HG03378 (cell line): ENCODE measurements around the gene CDH23.
A peak's percentile ranks its signal among the peaks of the same experiment; 100 is the strongest.

ENCODE experiments used
- ATAC-seq: cut with Tn5 transposase; IDR thresholded peaks from one replicate; pipeline ENCODE4 v1.9.1; 2021; ENCODE audit warnings: mild to moderate bottlenecking, moderate library complexity; ENCODE audit not compliant: unreplicated experiment

CDH23 gene

DNA sequence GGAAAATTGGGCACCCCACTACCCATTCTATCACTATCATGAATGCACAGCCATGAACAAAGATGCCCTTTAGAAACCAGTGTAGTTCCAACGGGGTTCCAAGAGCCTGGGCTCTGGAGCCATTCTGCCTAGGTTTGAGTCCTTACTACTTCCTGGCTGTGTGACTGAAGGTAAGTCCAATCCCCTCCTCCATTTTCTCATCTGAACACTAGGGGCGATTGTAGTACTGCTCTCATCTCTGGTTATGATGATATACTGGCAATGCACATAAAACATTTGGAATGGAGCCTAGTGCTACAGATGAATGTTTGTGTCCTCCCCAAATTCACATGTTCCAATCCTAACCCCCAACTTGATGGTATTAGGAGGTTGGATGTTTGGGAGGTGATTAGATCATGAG, 28.1 kb upstream of the CDH23 start:
- no peak for ATAC-seq

DNA sequence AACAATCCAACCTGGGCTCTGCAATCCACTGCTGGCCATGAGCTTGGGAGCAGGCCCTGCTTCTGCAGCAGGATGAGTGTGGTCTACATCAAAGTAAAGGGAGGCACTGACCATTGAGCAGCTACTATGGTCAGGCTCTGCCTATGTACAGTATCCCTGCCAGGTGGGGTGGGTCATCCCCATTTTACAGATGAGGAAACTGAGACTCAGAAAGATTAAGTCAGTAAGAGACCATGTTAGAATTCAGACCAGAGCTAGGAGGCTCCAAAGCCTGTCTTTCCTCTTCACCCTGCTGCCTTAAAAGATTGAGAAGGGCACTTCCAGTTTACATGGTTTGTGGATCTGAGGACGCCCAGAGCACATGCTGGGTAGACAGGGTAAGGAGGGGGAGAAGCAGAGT, 27.1 kb upstream of the CDH23 start:
- ATAC-seq, result no peak

DNA sequence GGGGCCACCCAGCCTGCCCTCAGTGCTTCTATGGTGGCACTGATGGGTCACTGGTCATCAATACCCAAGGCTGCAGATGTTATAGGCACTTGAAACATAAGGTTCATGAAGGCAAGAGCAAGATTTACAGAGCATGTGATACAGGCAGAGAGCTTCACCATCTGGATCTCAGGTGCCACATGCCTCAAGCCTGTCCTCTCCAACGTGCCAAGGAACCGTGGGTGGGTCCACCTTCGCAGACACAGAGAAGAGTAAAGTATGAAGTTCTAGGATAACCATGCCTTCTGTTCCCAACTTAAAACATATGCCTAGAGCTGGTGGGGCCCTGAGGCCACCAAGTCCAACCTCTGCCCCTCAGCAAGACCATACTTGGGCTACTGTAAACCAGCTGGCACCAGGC, 26.7 kb upstream of the CDH23 start:
- ATAC-seq, result no peak

DNA sequence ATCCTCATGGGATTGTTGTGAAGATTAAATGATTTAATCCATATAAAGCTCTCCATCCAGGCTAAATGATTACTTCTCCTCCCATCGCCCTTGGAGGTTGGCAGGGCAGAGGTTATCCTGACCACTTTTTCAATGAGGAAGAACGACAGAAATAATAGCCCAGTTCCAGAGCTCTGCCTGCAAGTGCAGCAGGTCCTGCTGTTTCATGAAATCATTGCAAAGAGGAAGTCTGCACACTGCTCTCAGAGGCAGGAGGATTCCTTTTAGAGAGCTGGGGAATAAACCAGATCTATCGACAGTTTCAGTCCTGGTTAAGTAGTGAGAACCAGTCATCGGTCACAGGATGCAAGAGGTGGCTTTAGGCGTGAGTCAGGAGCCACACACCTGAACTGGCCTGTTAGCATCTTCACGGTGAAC, 25.0 kb upstream of the CDH23 start:
- ATAC-seq, result peak; percentile 52

DNA sequence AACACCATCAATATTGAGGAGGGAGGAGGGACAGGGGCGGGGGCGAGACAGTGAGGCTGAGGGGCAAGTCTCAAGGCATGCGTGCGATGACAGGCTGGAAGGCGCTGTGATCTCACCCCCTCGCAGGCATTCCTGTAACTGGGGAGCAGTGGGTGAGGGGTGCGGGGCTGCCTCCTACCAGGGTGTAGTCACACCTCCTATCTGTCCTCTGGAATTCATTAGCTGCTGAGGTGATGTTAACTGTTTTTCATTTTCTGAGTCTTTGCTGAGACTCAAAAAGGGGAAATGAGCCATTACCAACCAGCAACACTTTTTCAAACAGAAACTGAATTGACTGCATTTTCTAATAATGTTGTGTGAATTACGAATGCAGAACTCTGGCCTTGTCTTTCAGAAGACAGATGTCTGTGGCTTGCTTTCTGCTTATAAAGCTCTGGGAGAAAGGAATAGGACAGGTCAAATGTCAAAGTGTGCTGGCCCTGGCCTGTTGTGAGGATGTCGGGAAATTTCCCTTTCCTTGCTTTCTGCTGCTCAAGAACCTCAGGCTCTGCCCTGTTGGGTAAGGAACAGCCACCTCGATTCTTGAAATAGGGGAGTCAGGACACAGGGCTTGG, 23.7 kb upstream of the CDH23 start:
- peak; percentile 55 for ATAC-seq

DNA sequence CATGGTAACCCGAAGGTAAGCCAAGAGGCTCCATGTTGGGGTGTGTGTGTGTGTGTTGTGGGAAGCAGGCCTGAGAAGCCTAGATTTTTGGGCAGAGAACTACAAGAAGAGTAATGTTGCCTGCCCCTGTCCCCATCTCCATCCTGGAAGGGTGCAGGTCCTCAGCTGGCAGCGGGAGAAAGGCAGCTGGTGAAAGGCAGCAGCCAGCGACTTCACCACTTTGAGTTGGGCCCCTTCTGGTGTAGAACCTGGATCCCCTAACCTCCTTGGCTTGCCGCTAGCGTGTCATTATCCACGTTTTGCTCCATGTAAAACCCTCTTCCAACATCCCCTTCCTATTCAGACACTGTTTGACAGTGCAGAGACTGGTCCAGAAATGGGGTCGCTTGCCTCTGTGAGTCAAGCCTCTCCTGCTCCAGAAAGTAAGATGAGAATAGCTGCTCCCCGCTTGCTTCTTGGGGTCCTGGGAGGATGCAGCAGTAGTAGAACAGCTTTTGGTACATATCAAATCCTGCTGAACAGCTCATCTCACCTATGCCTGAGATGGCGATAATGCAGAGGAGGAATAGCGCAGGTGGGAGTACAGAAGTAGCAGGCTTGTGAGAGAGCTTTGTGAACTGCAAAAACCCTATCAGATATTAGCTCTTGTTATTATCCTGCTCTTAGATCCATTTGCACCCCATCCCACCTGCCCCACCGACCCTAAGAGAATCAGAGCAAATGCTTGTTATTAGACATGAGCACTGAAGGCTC, 22.1 kb upstream of the CDH23 start:
- no peak for ATAC-seq

DNA sequence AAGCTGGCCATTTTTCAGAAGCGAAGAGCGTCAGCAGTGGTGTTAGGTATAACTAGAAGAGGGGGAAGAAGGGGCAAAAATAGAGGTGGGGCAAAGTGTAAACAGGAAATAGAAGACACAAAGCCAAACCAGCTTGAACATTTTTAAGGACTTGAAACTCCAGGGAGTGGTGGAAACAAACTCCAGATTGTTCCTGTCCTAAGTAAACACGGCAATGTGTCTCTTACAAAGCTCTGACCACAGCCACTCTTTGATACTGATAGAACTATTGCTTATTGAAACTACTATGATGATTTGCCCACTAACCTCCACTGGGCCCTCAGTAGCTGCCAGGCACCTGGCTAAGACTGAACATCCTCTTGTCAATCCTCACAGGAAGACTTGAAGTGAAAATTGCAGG, 20.8 kb upstream of the CDH23 start:
- no peak for ATAC-seq

DNA sequence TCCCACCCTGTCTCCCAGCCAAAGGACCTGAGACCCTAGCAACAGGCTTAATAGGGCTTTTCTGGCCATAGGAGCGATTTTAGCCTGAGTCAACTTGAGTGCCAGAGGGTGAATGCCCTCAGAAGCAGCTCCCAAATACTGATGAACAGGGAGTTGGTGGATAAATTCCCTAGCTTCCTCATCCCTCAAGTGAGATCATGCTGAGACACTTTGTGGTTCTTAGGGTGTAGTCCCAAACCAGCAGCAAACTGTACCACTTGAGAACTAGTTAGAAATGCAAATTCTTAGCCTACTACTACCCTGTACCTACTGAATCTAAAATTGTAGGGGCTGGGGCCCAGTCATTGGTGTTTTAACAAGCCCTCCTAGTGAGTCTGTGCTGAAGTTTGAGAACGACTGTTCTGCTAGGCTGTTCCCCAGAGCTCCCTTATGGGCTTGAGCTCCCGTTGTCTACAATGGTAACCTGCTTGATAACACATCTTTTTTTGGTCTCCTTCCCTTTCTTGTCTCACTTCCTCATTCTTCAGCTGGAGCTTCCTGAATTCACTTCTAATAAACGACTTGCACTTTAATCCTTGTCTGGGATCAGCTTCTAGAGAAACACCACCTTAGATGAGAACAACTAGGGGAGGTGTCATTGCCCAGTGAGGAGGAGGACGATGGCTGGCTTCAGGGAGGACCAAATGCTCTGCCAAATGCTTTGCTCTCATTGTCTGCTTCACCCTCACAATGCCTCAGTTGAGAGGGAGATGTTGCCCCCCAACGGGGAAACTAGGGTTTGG, 18.2 kb upstream of the CDH23 start:
- ATAC-seq, result no peak

DNA sequence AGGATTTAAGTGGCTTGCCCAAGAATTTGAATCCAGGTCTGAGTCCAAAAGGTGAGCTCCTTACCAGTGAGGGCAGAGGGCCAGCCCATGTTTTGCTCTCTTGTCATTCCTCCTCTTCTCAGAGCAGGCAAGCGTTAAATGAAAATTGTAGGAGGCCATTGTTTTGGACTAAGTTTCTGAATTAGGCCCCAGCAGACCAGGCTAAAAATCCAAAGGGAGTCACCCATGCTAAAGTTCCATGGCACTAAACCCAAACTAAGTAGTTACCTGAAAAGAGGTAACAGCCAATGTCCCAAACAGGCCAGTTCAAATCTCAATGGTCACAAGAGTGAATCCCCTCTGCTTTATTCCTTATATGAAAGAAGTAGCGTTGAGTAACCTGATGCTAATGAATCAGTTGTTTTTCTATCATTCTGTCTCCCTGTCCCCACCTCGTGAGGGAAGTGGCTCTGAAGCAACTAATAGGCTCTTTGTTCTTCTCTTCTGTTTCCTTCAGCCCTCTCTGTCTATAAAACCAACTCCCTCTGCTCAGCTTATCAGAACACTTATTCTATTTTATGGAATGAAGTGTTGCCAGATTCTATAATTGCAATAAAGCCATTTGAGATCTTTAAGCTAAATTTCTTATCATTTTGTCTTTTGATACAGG, 17.5 kb upstream of the CDH23 start:
- no peak for ATAC-seq

DNA sequence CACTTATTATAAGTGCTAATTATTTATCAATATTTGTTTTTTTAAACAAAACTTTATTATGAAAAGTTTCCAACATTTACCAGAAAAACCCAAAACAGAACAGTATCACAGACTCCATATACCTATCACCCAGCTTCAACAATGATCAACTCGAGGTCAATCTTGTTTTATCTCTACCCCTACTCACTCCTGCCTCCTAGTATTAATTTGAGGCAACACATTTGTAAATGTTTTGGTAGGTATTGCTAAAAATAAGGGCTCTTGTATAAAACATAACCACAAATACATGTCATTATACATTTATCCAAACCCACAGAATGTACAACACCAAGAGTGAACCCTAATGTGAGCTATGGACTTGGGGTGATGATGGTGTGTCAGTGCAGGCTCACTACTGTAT, 15.9 kb upstream of the CDH23 start:
- no peak for ATAC-seq

DNA sequence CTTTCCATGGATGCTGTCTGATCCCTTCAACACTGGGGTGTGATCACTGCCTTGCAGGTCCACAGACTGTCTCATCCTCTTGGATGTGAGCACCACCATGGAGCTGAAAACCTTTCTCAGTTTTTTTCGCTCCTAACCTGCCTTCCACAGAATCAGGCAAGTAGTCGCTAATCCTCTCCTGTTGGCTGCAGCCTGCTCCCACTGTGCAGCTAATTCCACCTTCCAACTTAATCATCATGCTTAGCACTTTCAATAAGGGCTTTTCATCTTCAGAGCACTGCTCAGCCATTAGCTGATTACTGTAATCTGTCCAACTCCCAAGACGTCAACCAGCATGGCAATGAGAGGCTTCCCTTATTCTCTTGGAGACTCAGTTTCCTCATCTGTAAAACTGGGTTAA, 15.1 kb upstream of the CDH23 start:
- no peak for ATAC-seq

DNA sequence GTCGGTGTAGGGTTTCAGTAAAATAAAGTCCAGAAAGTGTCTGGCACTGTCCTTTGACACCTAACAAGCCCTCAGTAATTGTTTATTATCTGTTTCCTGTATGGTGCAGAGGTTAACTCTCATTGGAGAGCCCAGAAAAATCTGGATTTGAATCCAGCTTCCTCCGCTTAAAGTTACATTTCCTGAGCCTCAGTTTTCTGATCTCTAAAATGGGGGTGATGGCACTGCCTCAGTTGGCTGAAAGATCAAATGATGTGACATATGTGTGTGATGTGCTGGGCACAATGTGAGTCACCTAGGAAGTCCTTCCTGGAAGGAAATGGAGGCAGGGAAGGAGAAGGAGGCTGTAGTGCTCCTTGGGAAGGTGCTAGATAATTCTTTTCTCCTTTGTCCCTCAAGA, 14.7 kb upstream of the CDH23 start:
- no peak for ATAC-seq

DNA sequence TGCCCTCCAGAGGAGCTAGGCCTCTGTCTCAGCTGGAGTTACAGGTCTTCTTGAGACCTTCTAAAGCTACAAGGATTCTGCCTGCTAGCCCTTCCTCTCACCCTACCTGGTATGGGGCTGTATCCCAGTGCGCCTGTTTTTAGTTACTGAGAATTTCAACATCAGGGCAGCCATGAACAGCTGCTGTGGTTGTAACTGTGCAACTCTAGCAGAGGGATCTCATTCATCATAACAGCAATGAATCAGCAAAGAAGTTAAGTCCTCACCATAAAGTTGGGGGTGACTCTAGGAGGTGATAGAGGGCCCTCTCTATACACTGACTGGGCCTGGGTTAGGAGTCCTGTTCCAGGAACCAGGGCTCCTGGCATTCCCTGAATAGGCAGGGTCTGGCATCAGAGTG, 14.0 kb upstream of the CDH23 start:
- ATAC-seq, result no peak

DNA sequence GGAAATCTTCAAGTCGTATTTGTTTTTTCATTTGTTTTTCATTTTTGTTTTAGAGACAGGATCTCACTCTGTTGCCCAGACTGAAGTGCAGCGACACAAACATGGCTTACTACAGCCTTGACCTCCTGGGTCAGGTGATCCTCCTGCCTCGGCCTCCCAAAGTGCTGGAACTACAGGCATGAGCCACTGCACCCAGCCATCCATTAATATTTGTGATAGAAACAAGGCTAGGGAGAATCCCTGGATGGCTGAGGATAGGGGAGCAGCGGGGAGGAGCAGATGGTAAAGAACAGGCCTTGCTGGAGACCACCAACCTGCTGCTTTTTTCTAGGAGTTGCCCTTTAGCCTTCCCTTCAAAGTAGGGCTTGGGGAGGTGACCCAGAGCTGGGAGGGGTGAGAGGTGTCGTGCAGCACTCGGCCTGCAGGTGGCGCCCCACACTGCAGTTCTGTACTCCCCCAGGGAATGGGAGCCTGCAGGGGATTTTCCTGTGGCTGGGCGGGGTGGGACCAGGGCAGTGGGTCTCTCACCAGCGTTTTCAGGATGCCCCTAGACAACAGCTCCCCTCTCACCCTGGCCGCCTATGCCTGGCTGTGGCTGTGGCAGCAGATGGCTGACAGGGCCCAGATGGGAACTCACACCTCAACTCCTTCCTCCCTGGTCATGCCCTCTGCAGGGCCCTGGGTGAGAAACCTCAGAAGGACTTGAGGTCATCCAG, 12.6 kb upstream of the CDH23 start:
- no peak for ATAC-seq

DNA sequence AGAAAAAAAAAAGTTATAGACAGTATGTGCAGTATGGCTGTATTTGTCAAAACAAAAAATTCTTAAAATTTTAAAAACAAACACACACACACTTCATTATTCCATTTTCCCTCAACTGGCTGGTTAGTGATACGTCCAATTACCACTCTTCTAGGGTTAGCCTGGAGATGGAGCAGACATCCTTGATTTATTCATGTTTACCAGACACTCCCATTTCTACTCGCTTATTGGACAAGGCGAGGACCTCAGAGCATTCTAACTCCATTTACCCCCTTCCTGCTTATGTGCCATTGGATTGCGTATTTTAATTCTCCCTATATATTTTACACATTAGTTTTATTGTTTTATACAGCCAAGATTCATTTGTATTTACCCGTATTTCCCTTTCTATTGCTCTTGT, 8.5 kb upstream of the CDH23 start:
- no peak for ATAC-seq

DNA sequence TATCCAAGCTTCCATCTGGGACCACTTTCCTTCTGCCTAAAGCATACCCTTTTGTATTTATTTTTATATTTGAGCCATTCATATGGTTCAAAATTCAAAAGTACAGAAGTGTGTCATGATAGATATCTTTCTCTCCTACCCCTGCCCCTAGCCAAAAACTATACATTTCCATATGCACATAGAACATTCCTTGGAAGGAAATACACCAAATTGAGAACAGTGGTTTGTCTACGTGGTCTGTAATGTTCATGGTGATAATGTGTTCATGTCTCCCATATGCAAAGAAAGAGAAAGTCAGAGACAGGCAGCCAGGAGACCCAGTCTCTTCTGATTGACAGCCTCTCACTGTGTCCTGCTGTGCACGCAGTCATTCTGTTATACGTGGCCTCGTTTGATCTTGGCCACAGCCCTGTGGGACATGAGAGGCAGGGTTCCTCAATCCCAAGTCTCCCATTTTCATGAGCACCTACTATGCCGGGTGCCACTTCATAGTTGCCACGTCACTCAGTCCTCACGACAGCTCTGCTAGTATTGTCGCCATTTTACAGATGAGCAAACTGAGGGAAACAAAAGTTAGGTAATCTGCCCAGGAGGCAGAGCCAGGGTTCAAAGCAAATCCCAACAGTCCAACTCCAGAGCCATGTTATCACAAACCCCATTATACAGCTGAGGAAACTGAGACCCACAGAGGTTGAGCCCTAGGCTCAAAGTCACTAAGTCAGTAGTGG, 8.0 kb upstream of the CDH23 start:
- no peak for ATAC-seq

DNA sequence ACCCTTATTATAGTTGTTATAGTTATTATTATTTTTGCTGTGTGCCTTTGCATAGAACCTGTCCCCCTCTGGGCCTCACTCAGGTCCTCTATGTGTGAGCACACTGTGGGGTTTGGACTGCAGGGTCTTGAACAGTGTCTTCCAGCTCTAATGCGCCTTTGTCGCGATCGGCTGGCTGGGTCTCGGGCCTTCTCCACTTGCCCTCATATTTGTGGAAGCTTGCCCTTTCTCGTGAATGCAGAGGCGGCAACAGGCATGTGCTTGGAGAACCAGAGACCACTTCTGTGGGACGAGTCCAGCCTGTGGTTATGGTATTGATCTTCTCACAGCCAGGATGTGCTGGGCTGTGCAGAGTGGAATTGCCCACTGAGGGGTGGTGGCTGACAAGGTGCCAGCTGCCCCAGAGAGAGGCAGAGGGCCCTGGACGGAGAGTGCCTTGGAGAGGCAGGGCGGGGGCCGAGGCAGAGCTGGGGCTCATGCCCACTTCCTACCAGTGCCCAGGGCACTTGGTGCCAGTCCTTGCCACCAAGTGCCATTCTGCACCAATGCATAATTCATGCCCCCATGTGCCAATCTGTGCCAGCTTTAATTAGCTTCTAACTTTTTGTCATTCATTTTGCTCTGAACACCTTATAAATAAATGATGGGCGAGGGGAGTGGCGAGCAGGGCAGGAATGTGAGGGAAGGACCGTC, 6.8 kb upstream of the CDH23 start:
- ATAC-seq, result no peak

DNA sequence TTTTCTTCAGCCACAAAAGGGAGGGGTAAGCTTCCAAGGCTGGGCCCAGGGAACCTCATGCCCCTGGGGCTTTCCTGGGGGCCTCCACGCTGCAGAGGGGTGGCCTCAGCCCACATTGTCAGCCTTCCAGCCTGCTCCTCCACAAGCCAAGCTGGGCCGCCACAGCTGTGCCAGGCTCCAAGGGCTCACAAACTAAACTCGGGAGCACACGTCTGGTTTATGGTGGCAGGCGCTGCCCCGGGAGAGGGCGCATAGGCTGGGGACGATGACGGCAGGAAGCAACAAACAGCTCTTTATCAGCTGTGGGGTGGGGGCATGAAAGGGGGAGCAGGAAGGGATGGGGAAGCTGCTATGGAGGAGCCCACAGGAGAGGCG, 6.3 kb upstream of the CDH23 start:
- ATAC-seq, result no peak

DNA sequence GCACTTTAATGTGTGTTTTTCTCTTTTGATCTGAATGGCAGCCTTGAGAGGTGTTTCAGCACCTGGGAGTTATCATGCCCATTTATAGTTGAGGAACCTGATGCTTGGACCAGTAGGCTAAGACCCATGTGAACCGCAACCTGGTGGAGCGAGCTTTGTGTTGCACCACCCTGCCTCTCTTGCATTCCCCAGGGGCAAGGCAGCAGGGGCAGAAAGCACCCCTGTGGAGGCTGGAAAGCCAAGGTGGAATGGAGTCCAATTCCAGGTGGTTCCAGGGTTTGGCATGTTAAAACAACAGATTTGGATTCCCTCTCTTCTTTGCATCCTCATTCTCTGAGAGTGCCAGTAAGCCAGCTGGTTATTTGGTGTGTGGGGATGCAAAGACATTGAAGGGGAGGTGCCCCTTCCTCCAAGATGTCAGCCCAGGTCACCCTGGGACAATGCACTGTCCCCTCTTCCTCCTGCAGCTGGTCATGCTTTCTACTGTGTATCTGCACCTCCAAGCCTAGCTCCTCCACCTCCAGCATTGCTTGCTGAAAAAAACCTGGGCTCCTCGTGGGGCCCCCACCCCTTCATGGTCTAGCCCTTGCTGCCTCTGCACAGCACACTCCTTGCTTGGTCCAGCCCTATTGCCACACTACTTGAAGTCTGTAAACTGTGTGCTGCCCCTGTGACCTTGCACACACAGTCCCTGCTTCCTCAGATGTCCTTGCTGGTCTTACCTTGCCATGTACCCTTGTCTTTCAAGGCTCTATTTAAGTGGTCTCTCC, 5.6 kb upstream of the CDH23 start:
- ATAC-seq, result no peak
